Activated CD4-positive, alpha-beta memory T cell treated with anti-CD3 and anti-CD28 coated beads for 36 hours (primary cell): Measurements from ENCODE around the gene ZRANB1. TPM values are rescaled to one million over a fixed set of nuclear protein-coding genes. Genes with fewer than 3 reads are reported as not detected.

ENCODE experiments used
- CTCF ChIA-PET: fragments of 350-600 bp; sonication (Branson Sonifier 250); formaldehyde crosslinking; loops from one replicate; lab custom pipeline; 2021; ENCODE audit warnings: antibody characterized with exemption, inconsistent platforms; lab: Charles Lee
- POLR2A ChIA-PET: fragments of 350-600 bp; sonication (Branson Sonifier 250); formaldehyde crosslinking; loops from one replicate; lab custom pipeline; 2021; ENCODE audit warnings: antibody characterized with exemption; lab: Charles Lee
- DNase-seq: peaks from one replicate; pipeline ENCODE4 v3.0.0-alpha.2; 2020
- H3K27ac Mint-ChIP-seq: one replicate; pipeline ENCODE4 v1.8.0; 2021; ENCODE audit warnings: mixed read lengths
- H3K27me3 Mint-ChIP-seq: one replicate; pipeline ENCODE4 v1.8.0; 2021; ENCODE audit warnings: mixed read lengths
- H3K36me3 Mint-ChIP-seq: one replicate; pipeline ENCODE4 v1.8.0; 2021; ENCODE audit warnings: mixed read lengths
- H3K4me1 Mint-ChIP-seq: one replicate; pipeline ENCODE4 v1.8.0; 2021; ENCODE audit warnings: low read depth, mixed read lengths
- H3K4me3 Mint-ChIP-seq: one replicate; pipeline ENCODE4 v1.8.0; 2021; ENCODE audit warnings: mild to moderate bottlenecking, mixed read lengths
- H3K9me3 Mint-ChIP-seq: one replicate; pipeline ENCODE4 v1.8.0; 2021; ENCODE audit warnings: mixed read lengths
- intact Hi-C: fragments of 100-400 bp; cut with micrococcal nuclease; formaldehyde crosslinking; loops from one replicate; pipeline ENCODE4 v1.15.1; 2023
- total RNA-seq, 2 experiments: library from RNA; stranded (reverse); gene quantifications; one replicate each; pipeline ENCODE4 v1.2.3, GENCODE V29; 2021

ZRANB1 gene
- total RNA-seq, 2 experiments from 2014 or later: 10.5 to 10.8 TPM

GRCh38 chr10:125013529-125013872, 71.6 kb downstream of the ZRANB1 start:
- Mint-ChIP-seq H3K36me3 (no peaks in the 10 kb centered on the region), H3K27me3 (peaks cover 6% of the 10 kb centered on the region), H3K9me3 (no peaks in the 10 kb centered on the region), H3K27ac (no peak overlapping the region), H3K4me3 (no peak overlapping the region), H3K4me1 (no peaks in the 10 kb centered on the region)
- DNase-seq: no peak
- POLR2A ChIA-PET: no interaction called here
- CTCF ChIA-PET: no interaction called here
- intact Hi-C loops: no loop called here

GRCh38 chr10:125014086-125014830, 72.3 kb downstream of the ZRANB1 start:
- intact Hi-C loops: no loop called here
- Mint-ChIP-seq H3K27ac (no peak overlapping the region), H3K9me3 (no peaks in the 10 kb centered on the region), H3K36me3 (no peaks in the 10 kb centered on the region), H3K27me3 (peaks cover 6% of the 10 kb centered on the region), H3K4me1 (no peaks in the 10 kb centered on the region), H3K4me3 (no peak overlapping the region)
- ChIA-PET POLR2A (no interaction called here), CTCF (interaction anchor here (1.3 kb wide), 1 partner anchor 22 kb away, joined by 4 read pairs; no protein-coding TSS in a partner anchor)
- no peak for DNase-seq

- ChIA-PET CTCF (interaction anchor here (1.3 kb wide), 1 partner anchor 22 kb away, joined by 4 read pairs; no protein-coding TSS in a partner anchor), POLR2A (no interaction called here)
- intact Hi-C loops: no loop called here
- DNase-seq: no peak
- H3K27me3 Mint-ChIP-seq: peaks cover 6% of the 10 kb centered on the region
- no peaks in the 10 kb centered on the region for H3K4me1 Mint-ChIP-seq
- no peaks in the 10 kb centered on the region for H3K36me3 Mint-ChIP-seq
- H3K9me3 Mint-ChIP-seq: no peaks in the 10 kb centered on the region
- H3K4me3 Mint-ChIP-seq: no peak overlapping the region
- no peak overlapping the region for H3K27ac Mint-ChIP-seq
These were observed 73.0 kb downstream of the ZRANB1 start for GRCh38 chr10:125014836-125015355.

- Mint-ChIP-seq H3K4me1 (no peaks in the 10 kb centered on the region), H3K9me3 (no peaks in the 10 kb centered on the region), H3K4me3 (no peak overlapping the region), H3K36me3 (no peaks in the 10 kb centered on the region), H3K27ac (no peak overlapping the region), H3K27me3 (peaks cover 6% of the 10 kb centered on the region)
- CTCF ChIA-PET: interaction anchor here (1.3 kb wide), 1 partner anchor 23 kb away, joined by 4 read pairs; no protein-coding TSS in a partner anchor
- no peak for DNase-seq
- intact Hi-C loops: no loop called here
- POLR2A ChIA-PET: no interaction called here
These were observed 73.5 kb downstream of the ZRANB1 start for GRCh38 chr10:125015356-125015944.

- H3K4me3 Mint-ChIP-seq: no peak overlapping the region
- POLR2A ChIA-PET: no interaction called here
- H3K36me3 Mint-ChIP-seq: no peaks in the 10 kb centered on the region
- CTCF ChIA-PET: no interaction called here
- no peaks in the 10 kb centered on the region for H3K9me3 Mint-ChIP-seq
- DNase-seq: no peak
- H3K4me1 Mint-ChIP-seq: no peaks in the 10 kb centered on the region
- no peak overlapping the region for H3K27ac Mint-ChIP-seq
- intact Hi-C loops: no loop called here
- H3K27me3 Mint-ChIP-seq: peaks cover 6% of the 10 kb centered on the region
These were observed 74.2 kb downstream of the ZRANB1 start for GRCh38 chr10:125016123-125016522.

- Mint-ChIP-seq H3K4me3 (no peak overlapping the region), H3K9me3 (no peaks in the 10 kb centered on the region), H3K4me1 (no peaks in the 10 kb centered on the region), H3K36me3 (no peaks in the 10 kb centered on the region), H3K27me3 (peaks cover 6% of the 10 kb centered on the region), H3K27ac (no peak overlapping the region)
- ChIA-PET CTCF (no interaction called here), POLR2A (no interaction called here)
- DNase-seq: no peak
- intact Hi-C loops: no loop called here
These were observed 74.8 kb downstream of the ZRANB1 start for GRCh38 chr10:125016611-125017202.

- Mint-ChIP-seq H3K9me3 (no peaks in the 10 kb centered on the region), H3K4me3 (no peak overlapping the region)
- POLR2A ChIA-PET: no interaction called here
These were observed 75.8 kb downstream of the ZRANB1 start for GRCh38 chr10:125017547-125018298.

GRCh38 chr10:125018576-125019143, 76.7 kb downstream of the ZRANB1 start:
- no peaks in the 10 kb centered on the region for H3K9me3 Mint-ChIP-seq
- H3K36me3 Mint-ChIP-seq: no peaks in the 10 kb centered on the region
- H3K4me3 Mint-ChIP-seq: no peak overlapping the region
- H3K27me3 Mint-ChIP-seq: peaks cover 6% of the 10 kb centered on the region
- H3K4me1 Mint-ChIP-seq: no peaks in the 10 kb centered on the region
- intact Hi-C loops: no loop called here
- no peak for DNase-seq
- ChIA-PET POLR2A (no interaction called here), CTCF (no interaction called here)
- H3K27ac Mint-ChIP-seq: no peak overlapping the region

More at GRCh38 chr10:125017547-125018298, 75.8 kb downstream of the ZRANB1 start:
- no peaks in the 10 kb centered on the region for H3K4me1 Mint-ChIP-seq
- CTCF ChIA-PET: no interaction called here
- H3K27ac Mint-ChIP-seq: no peak overlapping the region
- peaks cover 6% of the 10 kb centered on the region for H3K27me3 Mint-ChIP-seq
- H3K36me3 Mint-ChIP-seq: no peaks in the 10 kb centered on the region
- no peak for DNase-seq
- intact Hi-C loops: no loop called here

GRCh38 chr10:125020386-125020785, 78.5 kb downstream of the ZRANB1 start:
- intact Hi-C loops: no loop called here
- ChIA-PET POLR2A (no interaction called here), CTCF (no interaction called here)
- no peak overlapping the region for H3K27ac Mint-ChIP-seq
- no peak overlapping the region for H3K4me3 Mint-ChIP-seq
- no peaks in the 10 kb centered on the region for H3K4me1 Mint-ChIP-seq
- no peaks in the 10 kb centered on the region for H3K9me3 Mint-ChIP-seq
- no peaks in the 10 kb centered on the region for H3K36me3 Mint-ChIP-seq
- H3K27me3 Mint-ChIP-seq: peaks cover 2% of the 10 kb centered on the region
- no peak for DNase-seq

GRCh38 chr10:125020871-125021270, 78.9 kb downstream of the ZRANB1 start:
- DNase-seq: no peak
- Mint-ChIP-seq H3K9me3 (no peaks in the 10 kb centered on the region), H3K4me1 (no peaks in the 10 kb centered on the region), H3K27me3 (no peaks in the 10 kb centered on the region), H3K4me3 (no peak overlapping the region), H3K27ac (no peak overlapping the region), H3K36me3 (no peaks in the 10 kb centered on the region)
- ChIA-PET POLR2A (no interaction called here), CTCF (no interaction called here)
- intact Hi-C loops: no loop called here

GRCh38 chr10:125021686-125022344, 79.9 kb downstream of the ZRANB1 start:
- intact Hi-C loops: no loop called here
- Mint-ChIP-seq H3K36me3 (no peaks in the 10 kb centered on the region), H3K4me3 (no peak overlapping the region), H3K27ac (no peak overlapping the region), H3K9me3 (no peaks in the 10 kb centered on the region), H3K27me3 (no peaks in the 10 kb centered on the region), H3K4me1 (no peaks in the 10 kb centered on the region)
- ChIA-PET CTCF (no interaction called here), POLR2A (no interaction called here)
- DNase-seq: no peak
